H9 (cell line): ENCODE measurements around the gene COL23A1. TPM values are rescaled to one million over a fixed set of nuclear protein-coding genes. Genes with fewer than 3 reads are reported as not detected.

Experiments used
- DNase-seq: peaks from one replicate; pipeline ENCODE4 v3.0.0-alpha.2; 2017
- H2AFZ ChIP-seq: one replicate; pipeline ENCODE4 v1.6.1; 2013; ENCODE audit warnings: mild to moderate bottlenecking, low read length, control low read depth, moderate library complexity
- H2AK5ac ChIP-seq: 2 replicates; pipeline ENCODE4 v1.6.1; 2013; ENCODE audit warnings: low read length, control low read depth, mixed read lengths; ENCODE audit not compliant: insufficient read length
- H2BK120ac ChIP-seq: one replicate; pipeline ENCODE4 v1.6.1; 2013; ENCODE audit warnings: low read depth, mild to moderate bottlenecking, low read length, control low read depth, inconsistent platforms; ENCODE audit not compliant: poor library complexity, severe bottlenecking
- H2BK12ac ChIP-seq: 2 replicates; pipeline ENCODE4 v1.6.1; 2013; ENCODE audit warnings: low read length, control low read depth, mixed read lengths, low read depth; ENCODE audit not compliant: insufficient read length
- H2BK15ac ChIP-seq: 2 replicates; pipeline ENCODE4 v1.6.1; 2013; ENCODE audit warnings: low read depth, low read length, control low read depth
- H2BK20ac ChIP-seq: one replicate; pipeline ENCODE4 v1.6.1; 2013; ENCODE audit warnings: low read depth, mild to moderate bottlenecking, low read length, control low read depth, inconsistent platforms; ENCODE audit not compliant: poor library complexity, severe bottlenecking
- H2BK5ac ChIP-seq: 2 replicates; pipeline ENCODE4 v1.6.1; 2013; ENCODE audit warnings: low read length, control low read depth, mixed read lengths; ENCODE audit not compliant: insufficient read length
- H3K14ac ChIP-seq: 2 replicates; pipeline ENCODE4 v1.6.1; 2013; ENCODE audit warnings: low read length, control low read depth; ENCODE audit not compliant: insufficient read depth
- H3K18ac ChIP-seq: 2 replicates; pipeline ENCODE4 v1.6.1; 2013; ENCODE audit warnings: low read depth, mild to moderate bottlenecking, mixed read lengths, low read length, control low read depth; ENCODE audit not compliant: insufficient read length
- H3K23ac ChIP-seq: 2 replicates; pipeline ENCODE4 v1.6.1; 2013; ENCODE audit warnings: low read length, control low read depth, mixed read lengths, low read depth; ENCODE audit not compliant: insufficient read length
- H3K23me2 ChIP-seq: 2 replicates; pipeline ENCODE4 v1.6.1; 2013; ENCODE audit warnings: low read depth, mild to moderate bottlenecking, mixed read lengths, low read length, control low read depth; ENCODE audit not compliant: insufficient read length, poor library complexity, severe bottlenecking
- H3K27ac ChIP-seq: 2 replicates; pipeline ENCODE4 v1.5.1; 2013; ENCODE audit warnings: low read length, control low read depth, mixed read lengths, low read depth; ENCODE audit not compliant: insufficient read length
- H3K27me3 ChIP-seq: 2 replicates; pipeline ENCODE4 v1.6.1; 2013; ENCODE audit warnings: low read length, control low read depth, inconsistent platforms; ENCODE audit not compliant: insufficient read depth
- H3K4ac ChIP-seq: 2 replicates; pipeline ENCODE4 v1.6.1; 2013; ENCODE audit warnings: low read depth, mild to moderate bottlenecking, control low read depth, inconsistent platforms, low read length, moderate library complexity
- H3K4me1 ChIP-seq: 2 replicates; pipeline ENCODE4 v1.6.1; 2013; ENCODE audit warnings: low read length, control low read depth, inconsistent platforms; ENCODE audit not compliant: insufficient read depth
- H3K4me2 ChIP-seq: 2 replicates; pipeline ENCODE4 v1.6.1; 2013; ENCODE audit warnings: low read length, control low read depth, mixed read lengths; ENCODE audit not compliant: insufficient read length, insufficient read depth
- H3K56ac ChIP-seq: 2 replicates; pipeline ENCODE4 v1.6.1; 2013; ENCODE audit warnings: low read depth, mild to moderate bottlenecking, mixed read lengths, low read length, control low read depth; ENCODE audit not compliant: insufficient read length
- H3K79me1 ChIP-seq: 2 replicates; pipeline ENCODE4 v1.6.1; 2013; ENCODE audit warnings: low read depth, mild to moderate bottlenecking, moderate library complexity, low read length, control low read depth, inconsistent platforms; ENCODE audit not compliant: insufficient read depth, poor library complexity, severe bottlenecking
- H3K79me2 ChIP-seq: 2 replicates; pipeline ENCODE4 v1.6.1; 2013; ENCODE audit warnings: low read length, control low read depth, inconsistent platforms; ENCODE audit not compliant: insufficient read depth
- H3K9ac ChIP-seq: 2 replicates; pipeline ENCODE4 v1.6.1; 2013; ENCODE audit warnings: low read length, control low read depth, mixed read lengths; ENCODE audit not compliant: insufficient read length; ENCODE audit errors: extremely low read depth
- H3K9me3 ChIP-seq: one replicate; pipeline ENCODE4 v1.6.1; 2013; ENCODE audit warnings: low read depth, low read length, inconsistent platforms; ENCODE audit not compliant: control insufficient read depth
- H3T11ph ChIP-seq: one replicate; pipeline ENCODE4 v1.6.1; 2013; ENCODE audit warnings: mild to moderate bottlenecking, low read length, control low read depth, inconsistent platforms
- H4K20me1 ChIP-seq: one replicate; pipeline ENCODE4 v1.6.1; 2013; ENCODE audit not compliant: control insufficient read depth, insufficient read length, insufficient read depth
- H4K5ac ChIP-seq: 2 replicates; pipeline ENCODE4 v1.6.1; 2013; ENCODE audit warnings: low read depth, mild to moderate bottlenecking, mixed read lengths, low read length, control low read depth; ENCODE audit not compliant: insufficient read length
- H4K8ac ChIP-seq: replicated peaks from 2 replicates; pipeline ENCODE4 v1.6.1; 2013; ENCODE audit warnings: low read length, control low read depth, mixed read lengths, low read depth; ENCODE audit not compliant: insufficient read length
- H4K91ac ChIP-seq: 2 replicates; pipeline ENCODE4 v1.6.1; 2013; ENCODE audit warnings: low read depth, mild to moderate bottlenecking, moderate library complexity, mixed read lengths, low read length, control low read depth; ENCODE audit not compliant: insufficient read length
- H3K27ac Mint-ChIP-seq, 3 experiments: 2 replicates in 2 of 3; 3 replicates in 1 of 3; pipeline ENCODE4 v1.8.0; 2020 to 2021; ENCODE audit warnings: mixed read lengths in 3 of 3, mild to moderate bottlenecking in 1 of 3, moderate library complexity in 1 of 3
- H3K27me3 Mint-ChIP-seq: 2 replicates; pipeline ENCODE4 v1.8.0; 2021; ENCODE audit warnings: low read depth, mild to moderate bottlenecking, moderate library complexity, mixed read lengths
- H3K36me3 Mint-ChIP-seq, 3 experiments: 2 replicates in 2 of 3; 3 replicates in 1 of 3; pipeline ENCODE4 v1.8.0; 2020 to 2021; ENCODE audit warnings: low read depth in 3 of 3, mixed read lengths in 3 of 3; ENCODE audit not compliant: insufficient read depth in 1 of 3
- H3K4me1 Mint-ChIP-seq, 2 experiments: 2 replicates each; pipeline ENCODE4 v1.8.0; 2020; ENCODE audit warnings: mixed read lengths in 2 of 2
- H3K4me3 Mint-ChIP-seq, 2 experiments: 2 replicates in 1 of 2; 3 replicates in 1 of 2; pipeline ENCODE4 v1.8.0; 2020 to 2021; ENCODE audit warnings: mild to moderate bottlenecking in 2 of 2, mixed read lengths in 2 of 2, moderate library complexity in 1 of 2
- H3K9me3 Mint-ChIP-seq, 2 experiments: 2 replicates in 1 of 2; 3 replicates in 1 of 2; pipeline ENCODE4 v1.8.0; 2020; ENCODE audit warnings: mild to moderate bottlenecking in 2 of 2, mixed read lengths in 2 of 2, moderate library complexity in 1 of 2
- CTCF ChIP-seq: fragments of 200-600 bp; sonication (generic); conservative IDR thresholded peaks from 3 replicates; pipeline ENCODE4 v1.8.0; 2021; ENCODE audit warnings: antibody characterized with exemption, mild to moderate bottlenecking
- WGBS: extraction: QIAGEN DNeasy Blood & Tissue Kit; methylation state at CpG from one replicate; pipeline ENCODE4 v1.1.7; 2013; ENCODE audit warnings: missing lambda C conversion rate, low lambda C conversion rate, mixed read lengths; ENCODE audit not compliant: insufficient read length; ENCODE audit errors: extremely low coverage; 5-methylcytosine and 5-hydroxymethylcytosine counted together
- total RNA-seq: library from RNA; stranded (reverse); gene quantifications from 2 replicates; pipeline ENCODE4 v1.2.1, GENCODE V29; 2021

Gene COL23A1
- total RNA-seq, 1 experiment from 2014 or later, result 2.6 TPM

DNA sequence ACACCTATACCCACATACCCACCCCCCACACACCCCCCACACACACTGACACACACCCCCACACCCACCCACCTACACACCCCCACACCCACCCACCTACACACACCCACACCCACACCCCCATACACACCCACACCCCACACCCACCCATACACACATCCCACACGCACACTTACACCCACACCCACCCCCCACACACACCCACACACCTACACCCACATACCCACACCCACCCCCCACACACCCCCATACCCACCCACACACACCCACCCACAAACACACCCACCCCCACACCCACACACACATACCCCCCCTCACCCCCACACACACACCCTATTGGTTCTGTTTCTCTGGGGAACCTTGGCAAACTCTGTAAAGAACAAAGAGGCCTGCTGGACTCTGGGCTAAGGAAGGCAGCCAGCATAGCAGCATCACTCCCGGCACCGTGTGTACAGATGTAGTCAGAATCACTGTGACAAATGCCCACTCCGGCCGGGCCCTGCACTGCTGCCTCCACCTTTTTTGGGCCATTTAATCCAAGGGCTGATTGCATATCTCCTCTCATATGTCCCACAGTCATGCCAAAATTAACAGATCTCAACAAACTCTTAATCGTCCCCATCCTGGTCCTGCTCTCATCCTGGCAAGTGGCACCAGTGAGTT, 42.3 kb downstream of the COL23A1 start:
- no peak overlapping the region for H3K56ac ChIP-seq
- no peak for DNase-seq
- no peak overlapping the region for H3K4me2 ChIP-seq
- no peak overlapping the region for H3K4me3 Mint-ChIP-seq
- peaks cover 3% of the 10 kb centered on the region; the same call in 1 of the 2 replicates for H3K79me2 ChIP-seq
- no peak overlapping the region for H2AFZ ChIP-seq
- no peak overlapping the region for H2BK20ac ChIP-seq
- no peaks in the 10 kb centered on the region; the same call in 1 of the 2 replicates for H3K27me3 Mint-ChIP-seq
- no peaks in the 10 kb centered on the region for H3K23me2 ChIP-seq
- no peak overlapping the region for H2AK5ac ChIP-seq
- no peak overlapping the region for H4K8ac ChIP-seq
- H4K91ac ChIP-seq, result no peak overlapping the region
- H3K9ac ChIP-seq, result no peak overlapping the region
- H4K20me1 ChIP-seq, result no peaks in the 10 kb centered on the region
- no peaks in the 10 kb centered on the region for H3K36me3 Mint-ChIP-seq
- WGBS, result 100% methylated on average over 1 of the region's 6 CpGs
- H2BK12ac ChIP-seq, result no peak overlapping the region
- no peak overlapping the region for H2BK5ac ChIP-seq
- no peaks in the 10 kb centered on the region for H3K27me3 ChIP-seq
- H3K4me1 Mint-ChIP-seq, result peaks cover 31 to 33% of the 10 kb centered on the region in 2 experiments
- no peak for TF ChIP-seq CTCF
- no peaks in the 10 kb centered on the region for H3K79me1 ChIP-seq
- no peaks in the 10 kb centered on the region; the same call in 1 of the 2 replicates for H3K4me1 ChIP-seq
- no peak overlapping the region for H3K4ac ChIP-seq
- no peak overlapping the region for H2BK15ac ChIP-seq
- no peak overlapping the region for H2BK120ac ChIP-seq
- no peak overlapping the region for H3K14ac ChIP-seq
- no peak overlapping the region for H3K23ac ChIP-seq
- no peak overlapping the region for H3K27ac ChIP-seq
- no peak overlapping the region for H3T11ph ChIP-seq
- H3K9me3 Mint-ChIP-seq, result no peaks in the 10 kb centered on the region
- H4K5ac ChIP-seq, result no peak overlapping the region
- H3K27ac Mint-ChIP-seq, result peak overlapping the region in 1 of 3 experiments; percentile 34; a peak in 1 of 7 replicates
- H3K9me3 ChIP-seq, result no peaks in the 10 kb centered on the region
- no peak overlapping the region for H3K18ac ChIP-seq
